Prostate gland (tissue), 2 donors: ENCODE data around the gene NEURL1B.
"Not testable (repeated sequence)": the region's sequence is repeated elsewhere in the genome, so short reads cannot be mapped to it uniquely, and the experiment has no call there.

Experiments used
- CTCF ChIP-seq, 4 experiments: fragments of 200-600 bp in 2 of 4; fragments of 450-650 bp in 2 of 4; sonication (generic) in 2 of 4; IDR thresholded peaks; 1 replicate in 3 of 4; 2 replicates in 1 of 4; pipeline ENCODE4 v1.5.1; 2016 to 2019; ENCODE audit warnings: antibody characterized with exemption in 4 of 4, mild to moderate bottlenecking in 2 of 4, moderate library complexity in 2 of 4
- POLR2A ChIP-seq: fragments of 450-650 bp; IDR thresholded peaks from one replicate; pipeline ENCODE4 v1.6.1; 2016; ENCODE audit warnings: antibody characterized with exemption, mild to moderate bottlenecking
- POLR2AphosphoS5 ChIP-seq: sonication (generic); formaldehyde crosslinking; IDR thresholded peaks from one replicate; pipeline ENCODE4 v1.6.1; 2017; ENCODE audit warnings: antibody characterized with exemption

GRCh38 chr5:172601576-172601975 lies 39.5 kb upstream of the NEURL1B start:
- TF ChIP-seq CTCF (IDR thresholded peaks at IDR 0.05); POLR2A; POLR2AphosphoS5: not testable (repeated sequence)
